Stimulated activated CD4-positive, alpha-beta T cell treated with anti-CD3 and anti-CD28 coated beads, Interleukin-4, amount 100 ng/mL, for 24 hours (primary cell): Measurements from ENCODE around the gene SERINC1.

Experiments
- DNase-seq: peaks from one replicate; pipeline ENCODE4 v3.0.0-alpha.2; 2020

SERINC1 gene

GRCh38 chr6:122431780-122432179 is 39.8 kb downstream of the SERINC1 start:
- no peak for DNase-seq

GRCh38 chr6:122429323-122429722 is 42.3 kb downstream of the SERINC1 start:
- DNase-seq, result no peak

GRCh38 chr6:122428781-122429180 is 42.8 kb downstream of the SERINC1 start:
- DNase-seq, result no peak

GRCh38 chr6:122426597-122426996 is 45.0 kb downstream of the SERINC1 start:
- DNase-seq, result no peak

- no peak for DNase-seq
Observed at GRCh38 chr6:122423734-122424133, 47.9 kb downstream of the SERINC1 start.

- no peak for DNase-seq
Observed at GRCh38 chr6:122422614-122423267, 48.9 kb downstream of the SERINC1 start.

- no peak for DNase-seq
Observed at GRCh38 chr6:122422003-122422402, 49.6 kb downstream of the SERINC1 start.

- DNase-seq, result no peak
Observed at GRCh38 chr6:122416825-122417224, 54.8 kb downstream of the SERINC1 start.

GRCh38 chr6:122412001-122412400 is 59.6 kb downstream of the SERINC1 start:
- DNase-seq, result no peak

GRCh38 chr6:122408702-122409458 is 62.7 kb downstream of the SERINC1 start:
- DNase-seq, result no peak

- no peak for DNase-seq
Observed at GRCh38 chr6:122408240-122408639, 63.4 kb downstream of the SERINC1 start.

GRCh38 chr6:122407712-122408111 is 63.9 kb downstream of the SERINC1 start:
- no peak for DNase-seq

- no peak for DNase-seq
Observed at GRCh38 chr6:122406187-122406586, 65.4 kb downstream of the SERINC1 start.

GRCh38 chr6:122405417-122405816 is 66.2 kb downstream of the SERINC1 start:
- no peak for DNase-seq

- no peak for DNase-seq
Observed at GRCh38 chr6:122404444-122404843, 67.2 kb downstream of the SERINC1 start.

GRCh38 chr6:122401104-122401503 is 70.5 kb downstream of the SERINC1 start:
- no peak for DNase-seq

GRCh38 chr6:122400462-122401089 is 71.0 kb downstream of the SERINC1 start:
- no peak for DNase-seq

GRCh38 chr6:122400121-122400450 is 71.5 kb downstream of the SERINC1 start:
- no peak for DNase-seq

- DNase-seq, result peak; percentile 95
Observed at GRCh38 chr6:122399348-122400120, 72.1 kb downstream of the SERINC1 start, which contains the start of gene HSF2. Gene HSF2, plus strand, starts transcription at chr6:122399652. Its CDS starts 86 bp downstream, at chr6:122399738.

GRCh38 chr6:122399055-122399347 is 72.6 kb downstream of the SERINC1 start:
- no peak for DNase-seq

- no peak for DNase-seq
Observed at GRCh38 chr6:122394016-122394415, 77.6 kb downstream of the SERINC1 start.

- DNase-seq, result no peak
Observed at GRCh38 chr6:122393351-122393896, 78.2 kb downstream of the SERINC1 start.
